ENCODE results near the gene DPCD.

DPCD gene

GRCh38 chr10:101563497-101564040 lies 24.6 kb upstream of the DPCD start:
- no peaks in the 10 kb centered on the region for H3K4me1 ChIP-seq (ENCODE audit: insufficient read depth, low read length)
- H3K9ac ChIP-seq (ENCODE audit: low read depth, low read length): no peak overlapping the region
- H3K9me3 ChIP-seq (ENCODE audit: control insufficient read depth, insufficient read depth, low read length): no peaks in the 10 kb centered on the region
- H3K36me3 ChIP-seq (ENCODE audit: insufficient read depth, low read length): no peaks in the 10 kb centered on the region

DNA sequence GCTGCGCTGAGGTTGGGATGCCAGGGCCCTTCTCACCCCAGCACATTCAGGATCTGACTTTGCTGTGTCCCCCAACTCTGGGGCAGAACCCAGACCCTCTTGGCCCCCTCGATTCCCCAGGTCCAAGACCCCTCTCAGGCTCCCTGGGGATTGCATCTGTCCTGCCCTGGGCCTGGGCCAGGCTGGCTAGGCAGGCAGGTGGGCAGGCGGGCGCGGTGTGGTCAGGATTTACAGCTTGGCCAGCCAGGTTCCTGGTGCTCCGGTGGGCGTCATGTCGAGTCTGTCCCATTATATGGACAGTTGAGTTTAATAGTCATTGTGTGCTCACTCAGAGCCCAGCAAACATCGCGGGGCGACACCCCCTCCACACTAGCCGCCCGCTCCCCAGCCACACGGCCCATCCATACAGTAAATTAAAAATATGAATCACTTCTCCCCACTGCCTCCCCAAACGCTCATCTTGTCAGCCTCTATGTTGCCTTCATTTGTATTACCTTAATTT lies 23.6 kb upstream of the DPCD start:
- H3K36me3 ChIP-seq (ENCODE audit: insufficient read depth, low read length): no peaks in the 10 kb centered on the region
- no peak overlapping the region for H3K9ac ChIP-seq (ENCODE audit: low read depth, low read length)
- no peaks in the 10 kb centered on the region for H3K4me1 ChIP-seq (ENCODE audit: insufficient read depth, low read length)
- H3K9me3 ChIP-seq (ENCODE audit: control insufficient read depth, insufficient read depth, low read length): no peaks in the 10 kb centered on the region

DNA sequence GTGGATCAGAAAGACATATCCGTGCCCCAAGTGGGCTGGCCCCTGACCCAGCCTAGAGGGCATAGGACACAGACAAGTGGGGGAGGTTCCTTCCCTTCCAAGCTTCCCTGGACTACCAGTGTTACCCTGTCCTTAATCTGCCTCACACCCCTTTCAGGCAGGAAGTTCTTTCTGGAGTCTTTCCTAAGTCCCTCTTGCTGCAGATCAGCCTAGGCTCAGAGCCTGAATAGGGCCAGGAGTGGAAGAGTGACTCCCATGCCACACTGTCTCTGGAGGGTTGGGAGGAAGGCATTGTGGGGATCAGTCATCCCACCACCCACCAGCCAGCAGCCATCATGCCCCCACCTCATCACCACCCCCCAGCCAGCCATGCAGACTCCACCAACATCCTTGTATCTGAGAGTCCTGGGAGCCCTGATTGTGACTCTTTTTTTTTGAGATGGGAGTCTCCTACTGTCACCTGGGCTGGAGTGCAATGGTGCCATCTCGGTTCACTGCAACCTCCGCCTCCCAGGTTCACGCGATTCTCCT lies 22.7 kb upstream of the DPCD start:
- Histone ChIP-seq H3K9me3 (ENCODE audit: control insufficient read depth, insufficient read depth, low read length) (no peaks in the 10 kb centered on the region), H3K4me1 (ENCODE audit: insufficient read depth, low read length) (no peaks in the 10 kb centered on the region), H3K9ac (ENCODE audit: low read depth, low read length) (no peak overlapping the region), H3K36me3 (ENCODE audit: insufficient read depth, low read length) (no peaks in the 10 kb centered on the region)

GRCh38 chr10:101565936-101566332 lies 22.2 kb upstream of the DPCD start:
- Histone ChIP-seq H3K9me3 (ENCODE audit: control insufficient read depth, insufficient read depth, low read length) (no peaks in the 10 kb centered on the region), H3K4me1 (ENCODE audit: insufficient read depth, low read length) (no peaks in the 10 kb centered on the region), H3K9ac (ENCODE audit: low read depth, low read length) (no peak overlapping the region)

GRCh38 chr10:101566333-101567164 lies 21.6 kb upstream of the DPCD start:
- no peak overlapping the region; the same call in 1 of the 2 replicates for H3K9ac ChIP-seq (ENCODE audit: low read depth, low read length)
- H3K9me3 ChIP-seq (ENCODE audit: control insufficient read depth, insufficient read depth, low read length): no peaks in the 10 kb centered on the region

More at GRCh38 chr10:101565936-101566332, 22.2 kb upstream of the DPCD start:
- H3K36me3 ChIP-seq (ENCODE audit: insufficient read depth, low read length): no peaks in the 10 kb centered on the region

GRCh38 chr10:101567165-101568006 lies 20.7 kb upstream of the DPCD start:
- no peaks in the 10 kb centered on the region for H3K36me3 ChIP-seq (ENCODE audit: insufficient read depth, low read length)
- no peak overlapping the region for H3K9ac ChIP-seq (ENCODE audit: low read depth, low read length)
- H3K9me3 ChIP-seq (ENCODE audit: control insufficient read depth, insufficient read depth, low read length): no peaks in the 10 kb centered on the region
- no peaks in the 10 kb centered on the region for H3K4me1 ChIP-seq (ENCODE audit: insufficient read depth, low read length)

More at GRCh38 chr10:101566333-101567164, 21.6 kb upstream of the DPCD start:
- H3K4me1 ChIP-seq (ENCODE audit: insufficient read depth, low read length): no peaks in the 10 kb centered on the region
- no peaks in the 10 kb centered on the region for H3K36me3 ChIP-seq (ENCODE audit: insufficient read depth, low read length)

- Histone ChIP-seq H3K9me3 (ENCODE audit: control insufficient read depth, insufficient read depth, low read length) (no peaks in the 10 kb centered on the region), H3K4me1 (ENCODE audit: insufficient read depth, low read length) (no peaks in the 10 kb centered on the region), H3K36me3 (ENCODE audit: insufficient read depth, low read length) (no peaks in the 10 kb centered on the region), H3K9ac (ENCODE audit: low read depth, low read length) (no peak overlapping the region)
Observed at GRCh38 chr10:101568054-101568745, 19.9 kb upstream of the DPCD start.

DNA sequence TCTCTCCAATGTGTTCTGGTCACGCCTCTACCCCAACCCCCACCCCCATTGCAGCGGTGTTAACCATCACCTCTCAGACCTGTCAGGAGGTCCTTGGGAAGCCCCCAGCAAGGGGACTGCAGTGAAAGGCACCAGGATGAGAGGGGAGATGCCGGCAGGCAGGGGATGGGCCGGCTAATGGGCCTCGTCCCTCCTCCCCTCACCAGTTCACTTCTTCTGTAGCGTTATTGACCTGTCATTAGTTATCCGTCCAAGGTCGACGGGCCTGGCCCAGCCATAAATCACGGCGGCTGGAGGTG lies 18.8 kb upstream of the DPCD start:
- Histone ChIP-seq H3K36me3 (ENCODE audit: insufficient read depth, low read length) (no peaks in the 10 kb centered on the region), H3K9me3 (ENCODE audit: control insufficient read depth, insufficient read depth, low read length) (no peaks in the 10 kb centered on the region), H3K4me1 (ENCODE audit: insufficient read depth, low read length) (no peaks in the 10 kb centered on the region), H3K9ac (ENCODE audit: low read depth, low read length) (peak overlapping the region; percentile 69; the same call in 1 of the 2 replicates)

DNA sequence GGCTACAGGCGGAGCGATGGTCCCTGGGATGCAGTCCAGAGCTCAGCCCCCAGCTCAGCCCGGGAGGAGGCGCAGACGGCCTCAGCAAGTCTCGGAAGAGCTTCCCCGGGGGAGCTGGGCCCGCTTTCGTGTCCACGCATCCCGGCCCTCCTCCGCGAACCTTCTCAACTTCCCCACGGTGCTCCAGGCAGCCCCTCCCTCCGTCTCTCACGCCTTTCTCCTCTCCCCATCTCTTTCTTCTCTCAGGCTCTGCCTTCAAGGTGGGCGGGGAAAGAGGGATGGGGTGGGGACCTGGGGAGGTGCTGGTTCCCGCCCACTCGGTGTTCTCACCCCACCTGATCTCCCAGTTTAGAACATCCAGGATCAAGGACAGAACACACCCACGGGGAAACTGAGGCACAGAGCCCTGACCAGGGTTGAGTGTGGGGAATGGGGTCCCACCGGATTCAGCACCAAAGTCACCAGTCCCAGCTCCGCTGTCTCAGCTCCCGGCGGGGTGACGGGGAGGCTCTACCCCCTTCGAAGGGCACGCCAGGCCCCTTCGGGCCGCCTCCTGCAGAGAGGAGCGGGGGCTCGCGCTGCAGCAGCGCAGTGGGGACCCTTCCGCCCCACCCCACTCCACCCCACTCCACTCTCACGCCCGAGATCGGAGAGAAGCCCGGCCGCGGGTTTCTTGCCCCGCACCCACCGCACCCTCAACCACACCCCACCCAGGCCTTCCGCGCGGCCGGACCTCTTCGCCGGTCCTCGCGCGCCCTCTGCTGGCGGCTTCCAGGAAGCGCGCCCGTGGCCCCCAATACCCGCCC lies 18.3 kb upstream of the DPCD start:
- Histone ChIP-seq H3K4me1 (ENCODE audit: insufficient read depth, low read length) (0 out of 2 replicates have a peak, but pooled peaks cover 4% of the 10 kb centered on the region), H3K9ac (ENCODE audit: low read depth, low read length) (peak overlapping the region; percentile 69; the same call in 1 of the 2 replicates), H3K9me3 (ENCODE audit: control insufficient read depth, insufficient read depth, low read length) (no peaks in the 10 kb centered on the region), H3K36me3 (ENCODE audit: insufficient read depth, low read length) (no peaks in the 10 kb centered on the region)

GRCh38 chr10:101570428-101571270 lies 17.5 kb upstream of the DPCD start:
- Histone ChIP-seq H3K4me1 (ENCODE audit: insufficient read depth, low read length) (0 out of 2 replicates have a peak, but pooled peaks cover 4% of the 10 kb centered on the region), H3K36me3 (ENCODE audit: insufficient read depth, low read length) (no peaks in the 10 kb centered on the region), H3K9me3 (ENCODE audit: control insufficient read depth, insufficient read depth, low read length) (no peaks in the 10 kb centered on the region), H3K9ac (ENCODE audit: low read depth, low read length) (peak overlapping the region; percentile 66)

GRCh38 chr10:101571271-101571925 lies 16.7 kb upstream of the DPCD start:
- H3K4me1 ChIP-seq (ENCODE audit: insufficient read depth, low read length): 0 out of 2 replicates have a peak, but pooled peaks cover 4% of the 10 kb centered on the region
- no peaks in the 10 kb centered on the region for H3K36me3 ChIP-seq (ENCODE audit: insufficient read depth, low read length)
- no peaks in the 10 kb centered on the region for H3K9me3 ChIP-seq (ENCODE audit: control insufficient read depth, insufficient read depth, low read length)
- H3K9ac ChIP-seq (ENCODE audit: low read depth, low read length): no peak overlapping the region

- H3K36me3 ChIP-seq (ENCODE audit: insufficient read depth, low read length): no peaks in the 10 kb centered on the region; the same call in 1 of the 2 replicates
- H3K4me1 ChIP-seq (ENCODE audit: insufficient read depth, low read length): 0 out of 2 replicates have a peak, but pooled peaks cover 4% of the 10 kb centered on the region
- no peak overlapping the region for H3K9ac ChIP-seq (ENCODE audit: low read depth, low read length)
- no peaks in the 10 kb centered on the region for H3K9me3 ChIP-seq (ENCODE audit: control insufficient read depth, insufficient read depth, low read length)
Observed at GRCh38 chr10:101572126-101572525, 16.0 kb upstream of the DPCD start.
